HL-60/S4 (cell line): ENCODE data around the gene CENPQ.

ENCODE experiments used
- in situ Hi-C: fragments of 300-500 bp; cut with MboI; formaldehyde crosslinking; loops from 2 replicates; pipeline ENCODE4 v1.14.3; 2022; ENCODE audit warnings: low sequenced_read_pairs

Gene CENPQ

DNA sequence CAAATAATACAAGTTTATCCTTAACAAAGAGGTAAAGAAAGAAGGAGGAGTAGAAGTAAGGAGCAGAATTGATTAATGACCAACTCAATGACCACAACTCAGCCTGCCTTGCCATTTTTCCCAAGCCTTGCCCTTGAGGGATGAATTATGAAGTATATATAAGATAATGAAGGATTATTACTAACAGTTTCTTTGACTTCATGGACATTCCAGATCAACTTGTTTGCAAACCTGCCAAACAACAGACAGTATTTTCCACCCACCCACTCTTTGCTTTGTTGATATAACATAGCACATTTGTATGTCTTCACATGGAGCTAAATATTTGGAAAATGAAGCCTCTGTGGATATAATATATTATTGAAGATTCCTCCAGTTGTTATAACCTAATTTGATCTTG is 77.4 kb downstream of the CENPQ start:
- in situ Hi-C loops = no loop called here

DNA sequence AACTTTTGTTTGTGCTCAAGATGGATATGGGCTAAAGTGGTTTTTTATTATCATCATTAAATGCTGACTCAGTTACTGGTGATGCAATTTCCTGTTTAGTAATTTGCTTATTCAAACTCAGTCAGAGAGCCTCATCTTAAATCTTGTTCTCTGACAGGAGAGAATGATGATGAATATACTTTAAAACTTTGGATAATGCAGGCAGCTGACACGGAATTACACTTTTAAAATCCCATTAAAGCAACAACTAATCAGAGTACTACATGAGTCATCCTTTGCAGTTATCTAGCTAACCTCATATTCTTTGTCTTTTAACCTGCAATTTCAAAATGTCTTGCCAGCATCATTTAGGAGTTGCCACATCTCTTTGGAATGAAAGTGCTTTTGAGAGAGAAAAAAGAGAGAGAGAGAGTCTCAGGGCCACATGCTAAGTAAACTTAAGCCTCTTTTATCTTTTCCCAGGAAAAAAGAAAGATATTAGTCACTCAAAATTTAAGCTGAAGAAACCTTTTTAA is 78.1 kb downstream of the CENPQ start:
- in situ Hi-C loops = no loop called here

DNA sequence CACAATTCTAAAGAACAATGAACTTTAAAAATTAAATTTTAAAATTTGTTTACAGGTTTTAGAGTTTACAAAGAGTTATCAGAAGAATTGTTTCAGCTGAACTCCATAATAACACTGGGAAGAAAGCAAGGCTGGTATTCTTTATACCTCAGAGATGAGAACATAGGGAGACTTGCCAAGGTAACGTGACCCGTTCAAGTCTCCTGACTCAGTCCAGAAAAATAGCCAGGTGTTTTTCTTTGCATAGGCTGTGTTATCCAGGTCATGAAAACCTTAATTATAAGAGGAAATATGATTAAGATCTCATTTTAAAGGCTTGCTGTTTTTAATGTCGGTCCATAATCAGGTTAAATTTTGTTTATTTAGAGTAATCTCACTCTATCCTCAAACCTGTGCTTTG is 78.8 kb downstream of the CENPQ start:
- in situ Hi-C loops = no loop called here
